ENCODE results near the gene HADHA.

The HADHA gene

DNA sequence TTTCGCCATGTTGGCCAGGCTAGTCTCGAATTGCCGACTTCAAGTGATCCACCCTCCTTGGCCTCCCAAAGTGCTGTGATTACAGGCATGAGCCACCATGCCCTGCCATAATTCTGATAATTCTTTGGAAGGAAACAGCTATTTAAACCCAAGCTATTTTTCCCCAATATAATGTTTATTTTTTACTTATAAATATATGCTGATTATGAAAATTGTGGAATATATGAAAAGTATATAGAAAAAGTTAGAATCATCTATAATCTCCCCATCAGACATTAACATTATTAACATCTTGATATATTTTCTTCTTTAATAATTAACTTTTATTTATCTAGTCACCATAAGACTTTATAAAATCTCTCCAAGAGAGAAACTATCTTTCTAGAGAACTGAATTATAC lies 41.5 kb upstream of the HADHA start:
- DNase-seq (ENCODE audit: low read depth in 1 of 2, low spot score in 1 of 2): no peak
- Histone ChIP-seq H3K27ac (replicated peaks) (no peak overlapping the region), H3K27me3 (ENCODE audit: insufficient read depth, poor library complexity, severe bottlenecking) (no peaks in the 10 kb centered on the region), H3K4me3 (replicated peaks; ENCODE audit: insufficient read depth, low read length) (no peak overlapping the region)
- TF ChIP-seq, protein P1, sequence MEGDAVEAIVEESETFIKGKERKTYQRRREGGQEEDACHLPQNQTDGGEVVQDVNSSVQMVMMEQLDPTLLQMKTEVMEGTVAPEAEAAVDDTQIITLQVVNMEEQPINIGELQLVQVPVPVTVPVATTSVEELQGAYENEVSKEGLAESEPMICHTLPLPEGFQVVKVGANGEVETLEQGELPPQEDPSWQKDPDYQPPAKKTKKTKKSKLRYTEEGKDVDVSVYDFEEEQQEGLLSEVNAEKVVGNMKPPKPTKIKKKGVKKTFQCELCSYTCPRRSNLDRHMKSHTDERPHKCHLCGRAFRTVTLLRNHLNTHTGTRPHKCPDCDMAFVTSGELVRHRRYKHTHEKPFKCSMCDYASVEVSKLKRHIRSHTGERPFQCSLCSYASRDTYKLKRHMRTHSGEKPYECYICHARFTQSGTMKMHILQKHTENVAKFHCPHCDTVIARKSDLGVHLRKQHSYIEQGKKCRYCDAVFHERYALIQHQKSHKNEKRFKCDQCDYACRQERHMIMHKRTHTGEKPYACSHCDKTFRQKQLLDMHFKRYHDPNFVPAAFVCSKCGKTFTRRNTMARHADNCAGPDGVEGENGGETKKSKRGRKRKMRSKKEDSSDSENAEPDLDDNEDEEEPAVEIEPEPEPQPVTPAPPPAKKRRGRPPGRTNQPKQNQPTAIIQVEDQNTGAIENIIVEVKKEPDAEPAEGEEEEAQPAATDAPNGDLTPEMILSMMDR (IDR thresholded peaks at IDR 0.05; ENCODE audit: insufficient read depth, low read length): no peak
- TF ChIP-seq POLR2AphosphoS5 (IDR thresholded peaks at IDR 0.05; ENCODE audit: low read depth): no peak
- TF ChIP-seq SPI1 (IDR thresholded peaks at IDR 0.05; ENCODE audit: borderline replicate concordance, low read depth): no peak
- TF ChIP-seq, protein P2, sequence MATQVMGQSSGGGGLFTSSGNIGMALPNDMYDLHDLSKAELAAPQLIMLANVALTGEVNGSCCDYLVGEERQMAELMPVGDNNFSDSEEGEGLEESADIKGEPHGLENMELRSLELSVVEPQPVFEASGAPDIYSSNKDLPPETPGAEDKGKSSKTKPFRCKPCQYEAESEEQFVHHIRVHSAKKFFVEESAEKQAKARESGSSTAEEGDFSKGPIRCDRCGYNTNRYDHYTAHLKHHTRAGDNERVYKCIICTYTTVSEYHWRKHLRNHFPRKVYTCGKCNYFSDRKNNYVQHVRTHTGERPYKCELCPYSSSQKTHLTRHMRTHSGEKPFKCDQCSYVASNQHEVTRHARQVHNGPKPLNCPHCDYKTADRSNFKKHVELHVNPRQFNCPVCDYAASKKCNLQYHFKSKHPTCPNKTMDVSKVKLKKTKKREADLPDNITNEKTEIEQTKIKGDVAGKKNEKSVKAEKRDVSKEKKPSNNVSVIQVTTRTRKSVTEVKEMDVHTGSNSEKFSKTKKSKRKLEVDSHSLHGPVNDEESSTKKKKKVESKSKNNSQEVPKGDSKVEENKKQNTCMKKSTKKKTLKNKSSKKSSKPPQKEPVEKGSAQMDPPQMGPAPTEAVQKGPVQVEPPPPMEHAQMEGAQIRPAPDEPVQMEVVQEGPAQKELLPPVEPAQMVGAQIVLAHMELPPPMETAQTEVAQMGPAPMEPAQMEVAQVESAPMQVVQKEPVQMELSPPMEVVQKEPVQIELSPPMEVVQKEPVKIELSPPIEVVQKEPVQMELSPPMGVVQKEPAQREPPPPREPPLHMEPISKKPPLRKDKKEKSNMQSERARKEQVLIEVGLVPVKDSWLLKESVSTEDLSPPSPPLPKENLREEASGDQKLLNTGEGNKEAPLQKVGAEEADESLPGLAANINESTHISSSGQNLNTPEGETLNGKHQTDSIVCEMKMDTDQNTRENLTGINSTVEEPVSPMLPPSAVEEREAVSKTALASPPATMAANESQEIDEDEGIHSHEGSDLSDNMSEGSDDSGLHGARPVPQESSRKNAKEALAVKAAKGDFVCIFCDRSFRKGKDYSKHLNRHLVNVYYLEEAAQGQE (IDR thresholded peaks at IDR 0.05; ENCODE audit: insufficient replicate concordance, low read depth): no peak
- TF ChIP-seq GABPA (IDR thresholded peaks at IDR 0.05; ENCODE audit: low read depth): no peak

DNA sequence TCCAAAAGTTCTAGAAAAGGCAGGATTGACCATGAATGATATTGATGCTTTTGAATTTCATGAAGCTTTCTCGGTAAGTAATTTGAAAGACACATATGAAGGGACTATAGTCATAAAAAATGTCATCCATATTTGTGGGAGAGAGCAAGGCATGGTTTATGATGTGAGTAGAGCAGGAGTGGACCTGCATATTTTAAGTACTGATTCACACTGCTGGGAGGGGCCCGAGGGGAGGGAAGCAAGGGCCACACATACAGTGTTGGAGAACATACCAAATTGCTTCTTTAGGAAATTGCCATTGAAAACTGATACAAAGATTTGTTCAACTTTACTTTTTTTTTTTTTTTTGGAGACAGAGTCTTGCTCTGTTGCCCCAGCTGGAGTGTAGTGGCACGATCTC lies 39.7 kb upstream of the HADHA start:
- no peak overlapping the region for H3K4me3 ChIP-seq (replicated peaks; ENCODE audit: insufficient read depth, low read length)
- DNase-seq (ENCODE audit: low read depth in 1 of 2, low spot score in 1 of 2): no peak
- no peak for TF ChIP-seq POLR2AphosphoS5 (IDR thresholded peaks at IDR 0.05; ENCODE audit: low read depth)
- TF ChIP-seq, protein P1 (IDR thresholded peaks at IDR 0.05; ENCODE audit: insufficient read depth, low read length): no peak
- TF ChIP-seq GABPA (IDR thresholded peaks at IDR 0.05; ENCODE audit: low read depth): no peak
- TF ChIP-seq SPI1 (IDR thresholded peaks at IDR 0.05; ENCODE audit: borderline replicate concordance, low read depth): no peak
- TF ChIP-seq, protein P2 (IDR thresholded peaks at IDR 0.05; ENCODE audit: insufficient replicate concordance, low read depth): no peak
- no peak overlapping the region for H3K27ac ChIP-seq (replicated peaks)
- no peaks in the 10 kb centered on the region for H3K27me3 ChIP-seq (ENCODE audit: insufficient read depth, poor library complexity, severe bottlenecking)

DNA sequence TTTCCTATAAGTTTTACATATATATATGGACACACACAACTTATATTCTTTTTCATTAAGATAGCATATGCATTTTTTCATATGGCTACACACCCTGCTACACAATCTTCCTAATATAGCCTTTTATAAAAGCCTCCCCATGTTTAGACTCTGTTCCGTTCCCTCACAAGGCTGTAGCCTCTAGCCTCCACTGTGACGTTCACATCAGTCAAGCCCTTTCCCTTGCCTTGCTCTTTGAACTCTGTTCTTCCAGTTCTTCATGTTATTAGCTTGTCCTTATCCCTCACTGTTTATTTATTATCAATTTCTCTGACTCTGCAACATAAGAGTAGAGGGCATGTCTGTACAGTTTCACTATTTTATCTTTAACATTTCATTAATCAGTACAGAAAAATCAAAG lies 39.2 kb upstream of the HADHA start:
- Histone ChIP-seq H3K27ac (replicated peaks) (no peak overlapping the region), H3K27me3 (ENCODE audit: insufficient read depth, poor library complexity, severe bottlenecking) (no peaks in the 10 kb centered on the region), H3K4me3 (replicated peaks; ENCODE audit: insufficient read depth, low read length) (no peak overlapping the region)
- TF ChIP-seq POLR2AphosphoS5 (IDR thresholded peaks at IDR 0.05; ENCODE audit: low read depth): no peak
- TF ChIP-seq, protein P2 (IDR thresholded peaks at IDR 0.05; ENCODE audit: insufficient replicate concordance, low read depth): no peak
- no peak for TF ChIP-seq SPI1 (IDR thresholded peaks at IDR 0.05; ENCODE audit: borderline replicate concordance, low read depth)
- no peak for TF ChIP-seq GABPA (IDR thresholded peaks at IDR 0.05; ENCODE audit: low read depth)
- TF ChIP-seq, protein P1 (IDR thresholded peaks at IDR 0.05; ENCODE audit: insufficient read depth, low read length): no peak
- DNase-seq (ENCODE audit: low read depth in 1 of 2, low spot score in 1 of 2): no peak

All from HL-60 (cell line).